Transverse colon (tissue), 4 donors: ENCODE measurements around the gene HORMAD2. TPM values are rescaled to one million over a fixed set of nuclear protein-coding genes. Genes with fewer than 3 reads are reported as not detected.

Experiments
- DNase-seq: peaks from one replicate; pipeline ENCODE4 v3.0.0-alpha.2; 2019
- H3K27ac ChIP-seq, 4 donors: fragments of 200-600 bp; sonication (generic); 2 replicates each; pipeline ENCODE4 v1.5.1; 2016 to 2018; ENCODE audit warnings: inconsistent platforms in 4 of 4
- H3K27me3 ChIP-seq: fragments of 200-600 bp; sonication (generic); 2 replicates; pipeline ENCODE4 v1.5.1; 2017; ENCODE audit warnings: inconsistent platforms
- H3K36me3 ChIP-seq, 4 donors: fragments of 200-600 bp; sonication (generic); 2 replicates each; pipeline ENCODE4 v1.5.1; 2017 to 2019; ENCODE audit warnings: inconsistent platforms in 4 of 4
- H3K4me1 ChIP-seq, 4 donors: fragments of 200-600 bp; sonication (generic); 2 replicates each; pipeline ENCODE4 v1.5.1; 2017 to 2020; ENCODE audit warnings: inconsistent platforms in 4 of 4
- H3K4me3 ChIP-seq, 4 donors: fragments of 200-600 bp; sonication (generic); 1 replicate in 1 of 4; 2 replicates in 3 of 4; pipeline versions ENCODE4 v1.5.1 to v1.6.1; 2017 to 2019; ENCODE audit warnings: inconsistent platforms in 4 of 4
- H3K9me3 ChIP-seq, 2 donors: fragments of 200-600 bp; sonication (generic); 2 replicates each; pipeline ENCODE4 v1.5.1; 2017 to 2019; ENCODE audit warnings: inconsistent platforms in 2 of 2
- CTCF ChIP-seq, 5 experiments: fragments of 200-600 bp in 3 of 5; fragments of 450-650 bp in 2 of 5; sonication (generic) in 3 of 5; IDR thresholded peaks; 1 replicate in 2 of 5; 2 replicates in 3 of 5; pipeline ENCODE4 v1.5.1; 2016 to 2017; ENCODE audit warnings: antibody characterized with exemption in 5 of 5, inconsistent platforms in 3 of 5, mild to moderate bottlenecking in 2 of 5, moderate library complexity in 1 of 5
- EP300 ChIP-seq: sonication (generic); formaldehyde crosslinking; IDR thresholded peaks from one replicate; pipeline ENCODE4 v1.6.1; 2017; ENCODE audit warnings: antibody characterized with exemption, low read depth
- POLR2A ChIP-seq: fragments of 450-650 bp; IDR thresholded peaks from one replicate; pipeline ENCODE4 v1.6.1; 2016; ENCODE audit warnings: antibody characterized with exemption, mild to moderate bottlenecking, moderate library complexity
- POLR2AphosphoS5 ChIP-seq, 3 donors: sonication (generic); formaldehyde crosslinking; IDR thresholded peaks; one replicate each; pipeline ENCODE4 v1.6.1; 2016; ENCODE audit warnings: antibody characterized with exemption in 3 of 3
- WGBS, 2 donors: methylation state at CpG; one replicate each; pipeline ENCODE4 v1.1.5; 2018; ENCODE audit warnings: low coverage in 1 of 2; 5-methylcytosine and 5-hydroxymethylcytosine counted together
- in situ Hi-C, 4 donors: fragments of 200-750 bp; cut with MboI; loops; one replicate each; pipeline versions ENCODE4 v1.15.0 to v1.15.1; 2017; ENCODE audit warnings: low sequenced_read_pairs in 3 of 4, low pct_ligation_motif_present in 1 of 4, low pct_unique_long_range_greater_than_20kb in 1 of 4
- intact Hi-C: fragments of 100-400 bp; cut with DNase I; formaldehyde crosslinking; loops from one replicate; pipeline ENCODE4 v1.15.1; 2023; ENCODE audit warnings: low total_unique reads
- total RNA-seq, 4 donors: library from RNA; depleted of rRNA; stranded (reverse); fragments of >200 nt; gene quantifications; one replicate each; pipeline ENCODE4 v1.1.0, GENCODE V29; 2016

The HORMAD2 gene
- total RNA-seq, 4 donors from 2014 or later, result not detected

- 71 to 84% methylated on average over 3 to 4 of the region's 4 CpGs for WGBS, 2 donors
- no peaks in the 10 kb centered on the region for H3K36me3 ChIP-seq
- no peak for TF ChIP-seq CTCF (IDR thresholded peaks at IDR 0.05)
- TF ChIP-seq POLR2A, result no peak
- no peak for TF ChIP-seq EP300
- TF ChIP-seq POLR2AphosphoS5 (IDR thresholded peaks at IDR 0.05), result no peak
- no peak for DNase-seq
- in situ Hi-C loops (no loop called here), intact Hi-C loops (no loop called here)
- H3K9me3 ChIP-seq, result no peaks in the 10 kb centered on the region
- H3K27ac ChIP-seq, result peak overlapping the region; percentile 50 to 71 (median 65)
- H3K27me3 ChIP-seq, result no peaks in the 10 kb centered on the region
- H3K4me1 ChIP-seq, result peaks cover 0 to 30% (median 12%) of the 10 kb centered on the region in 4 donors
- no peak overlapping the region for H3K4me3 ChIP-seq
Measured at GRCh38 chr22:30044881-30045493, 35.3 kb upstream of the HORMAD2 start.

GRCh38 chr22:30045494-30045887, 34.8 kb upstream of the HORMAD2 start:
- no peak for TF ChIP-seq CTCF (IDR thresholded peaks at IDR 0.05)
- TF ChIP-seq EP300, result no peak
- no peak for TF ChIP-seq POLR2A
- no peak for TF ChIP-seq POLR2AphosphoS5 (IDR thresholded peaks at IDR 0.05)
- Histone ChIP-seq H3K4me1 (peaks cover 0 to 30% (median 12%) of the 10 kb centered on the region in 4 donors), H3K36me3 (no peaks in the 10 kb centered on the region), H3K4me3 (no peak overlapping the region), H3K9me3 (no peaks in the 10 kb centered on the region), H3K27me3 (no peaks in the 10 kb centered on the region), H3K27ac (peak overlapping the region in 1 of 4 donors; percentile 64)
- no peak for DNase-seq
- in situ Hi-C loops (no loop called here), intact Hi-C loops (no loop called here)
- 80 to 100% methylated on average over 1 to 4 of the region's 4 CpGs for WGBS, 2 donors

GRCh38 chr22:30045901-30046715, 34.2 kb upstream of the HORMAD2 start:
- Histone ChIP-seq H3K9me3 (no peaks in the 10 kb centered on the region), H3K27ac (no peak overlapping the region), H3K36me3 (no peaks in the 10 kb centered on the region), H3K4me1 (peaks cover 0 to 30% (median 12%) of the 10 kb centered on the region in 4 donors), H3K27me3 (no peaks in the 10 kb centered on the region), H3K4me3 (no peak overlapping the region)
- 98 to 100% methylated on average over 1 to 21 of the region's 21 CpGs for WGBS, 2 donors
- intact Hi-C loops, result no loop called here
- TF ChIP-seq EP300, result no peak
- TF ChIP-seq POLR2A, result no peak
- TF ChIP-seq POLR2AphosphoS5 (IDR thresholded peaks at IDR 0.05), result no peak
- no peak for TF ChIP-seq CTCF (IDR thresholded peaks at IDR 0.05)
- in situ Hi-C loops, result no loop called here
- DNase-seq, result no peak

- Histone ChIP-seq H3K4me1 (peaks cover 0 to 30% (median 12%) of the 10 kb centered on the region in 4 donors), H3K9me3 (no peaks in the 10 kb centered on the region), H3K4me3 (no peak overlapping the region), H3K27me3 (no peaks in the 10 kb centered on the region), H3K36me3 (no peaks in the 10 kb centered on the region), H3K27ac (no peak overlapping the region)
- in situ Hi-C loops, result no loop called here
- intact Hi-C loops, result no loop called here
- DNase-seq, result no peak
- TF ChIP-seq POLR2A (no peak), CTCF (IDR thresholded peaks at IDR 0.05) (no peak), POLR2AphosphoS5 (IDR thresholded peaks at IDR 0.05) (no peak), EP300 (no peak)
- WGBS, 2 donors, result 72 to 97% methylated on average over 2 to 14 of the region's 15 CpGs
Measured at GRCh38 chr22:30046716-30047363, 33.4 kb upstream of the HORMAD2 start.
